Nephron progenitor cell (in vitro differentiated cells): ENCODE measurements around the gene ATP2C2.
"Not testable (repeated sequence)": the region's sequence is repeated elsewhere in the genome, so short reads cannot be mapped to it uniquely, and the experiment has no call there.

Source experiments
- DNase-seq: peaks from one replicate; pipeline ENCODE4 v3.0.0; 2021
- H3K27ac Mint-ChIP-seq: 2 replicates; pipeline ENCODE4 v1.8.0; 2021; ENCODE audit warnings: mild to moderate bottlenecking, moderate library complexity, mixed read lengths
- H3K27me3 Mint-ChIP-seq: 2 replicates; pipeline ENCODE4 v1.8.0; 2021; ENCODE audit warnings: mild to moderate bottlenecking, low read depth, mixed read lengths; ENCODE audit not compliant: poor library complexity
- H3K36me3 Mint-ChIP-seq: 2 replicates; pipeline ENCODE4 v1.8.0; 2021; ENCODE audit warnings: low read depth, mixed read lengths
- H3K4me1 Mint-ChIP-seq: 2 replicates; pipeline ENCODE4 v1.8.0; 2021; ENCODE audit warnings: mixed read lengths
- H3K4me3 Mint-ChIP-seq: 2 replicates; pipeline ENCODE4 v1.8.0; 2021; ENCODE audit warnings: mild to moderate bottlenecking, moderate library complexity, mixed read lengths
- H3K9me3 Mint-ChIP-seq: 2 replicates; pipeline ENCODE4 v1.8.0; 2021; ENCODE audit warnings: mild to moderate bottlenecking, moderate library complexity, mixed read lengths
- TF ChIP-seq, protein P1 (sequence below): fragments of 200-600 bp; sonication (generic); IDR thresholded peaks from 2 replicates; pipeline ENCODE4 v1.5.0; 2021; ENCODE audit warnings: antibody characterized with exemption

ATP2C2 gene

DNA sequence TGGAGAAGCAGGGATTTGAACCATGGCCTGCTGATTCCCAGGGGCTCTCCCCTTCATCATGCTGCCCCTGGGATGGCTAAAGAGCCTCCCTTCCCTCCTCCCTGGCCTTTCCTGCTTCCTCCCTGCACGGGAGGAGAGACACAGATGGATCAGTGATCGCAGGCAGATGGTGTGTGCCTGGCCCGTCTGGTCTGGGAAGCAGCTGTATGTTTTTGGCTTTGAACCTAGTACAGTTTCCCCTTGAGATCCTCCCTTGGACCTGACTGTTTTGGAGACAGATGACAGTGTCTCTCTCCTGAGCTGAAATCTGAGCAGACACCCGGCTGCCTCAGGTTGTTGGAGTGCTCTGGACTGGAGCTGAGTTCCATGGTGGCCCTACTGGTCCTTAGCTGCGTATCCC lies 29.0 kb upstream of the ATP2C2 start:
- TF ChIP-seq, protein P1, sequence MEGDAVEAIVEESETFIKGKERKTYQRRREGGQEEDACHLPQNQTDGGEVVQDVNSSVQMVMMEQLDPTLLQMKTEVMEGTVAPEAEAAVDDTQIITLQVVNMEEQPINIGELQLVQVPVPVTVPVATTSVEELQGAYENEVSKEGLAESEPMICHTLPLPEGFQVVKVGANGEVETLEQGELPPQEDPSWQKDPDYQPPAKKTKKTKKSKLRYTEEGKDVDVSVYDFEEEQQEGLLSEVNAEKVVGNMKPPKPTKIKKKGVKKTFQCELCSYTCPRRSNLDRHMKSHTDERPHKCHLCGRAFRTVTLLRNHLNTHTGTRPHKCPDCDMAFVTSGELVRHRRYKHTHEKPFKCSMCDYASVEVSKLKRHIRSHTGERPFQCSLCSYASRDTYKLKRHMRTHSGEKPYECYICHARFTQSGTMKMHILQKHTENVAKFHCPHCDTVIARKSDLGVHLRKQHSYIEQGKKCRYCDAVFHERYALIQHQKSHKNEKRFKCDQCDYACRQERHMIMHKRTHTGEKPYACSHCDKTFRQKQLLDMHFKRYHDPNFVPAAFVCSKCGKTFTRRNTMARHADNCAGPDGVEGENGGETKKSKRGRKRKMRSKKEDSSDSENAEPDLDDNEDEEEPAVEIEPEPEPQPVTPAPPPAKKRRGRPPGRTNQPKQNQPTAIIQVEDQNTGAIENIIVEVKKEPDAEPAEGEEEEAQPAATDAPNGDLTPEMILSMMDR, result no peak
- Mint-ChIP-seq H3K4me1 (peaks cover 16% of the 10 kb centered on the region), H3K4me3 (no peak overlapping the region), H3K27ac (no peak overlapping the region), H3K36me3 (peaks cover 6% of the 10 kb centered on the region), H3K9me3 (peaks cover 30% of the 10 kb centered on the region), H3K27me3 (peaks cover 12% of the 10 kb centered on the region)
- DNase-seq, result no peak

DNA sequence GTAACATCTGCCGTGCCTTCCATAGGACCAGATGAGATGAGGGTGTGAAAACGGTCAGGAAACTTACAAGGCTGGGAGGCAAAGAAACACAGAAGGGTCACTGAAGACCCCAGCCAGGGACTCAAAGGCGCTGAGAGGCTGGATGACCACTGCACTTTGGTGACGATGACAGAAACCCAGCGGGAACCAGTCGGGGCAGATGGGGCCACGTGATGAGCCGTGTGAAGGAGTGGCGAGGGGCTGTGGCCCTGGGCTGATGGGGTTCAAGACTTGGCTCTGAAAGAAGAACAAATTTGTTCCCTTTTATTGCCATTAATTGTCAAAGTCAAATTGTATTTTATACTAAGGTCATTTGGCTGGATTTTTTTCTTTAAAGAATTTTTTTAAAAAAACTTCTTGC lies 28.6 kb upstream of the ATP2C2 start:
- Mint-ChIP-seq H3K4me3 (no peak overlapping the region), H3K9me3 (peaks cover 29% of the 10 kb centered on the region), H3K36me3 (peaks cover 6% of the 10 kb centered on the region), H3K4me1 (peaks cover 16% of the 10 kb centered on the region), H3K27ac (no peak overlapping the region), H3K27me3 (peaks cover 15% of the 10 kb centered on the region)
- TF ChIP-seq, protein P1, result no peak
- DNase-seq, result no peak

DNA sequence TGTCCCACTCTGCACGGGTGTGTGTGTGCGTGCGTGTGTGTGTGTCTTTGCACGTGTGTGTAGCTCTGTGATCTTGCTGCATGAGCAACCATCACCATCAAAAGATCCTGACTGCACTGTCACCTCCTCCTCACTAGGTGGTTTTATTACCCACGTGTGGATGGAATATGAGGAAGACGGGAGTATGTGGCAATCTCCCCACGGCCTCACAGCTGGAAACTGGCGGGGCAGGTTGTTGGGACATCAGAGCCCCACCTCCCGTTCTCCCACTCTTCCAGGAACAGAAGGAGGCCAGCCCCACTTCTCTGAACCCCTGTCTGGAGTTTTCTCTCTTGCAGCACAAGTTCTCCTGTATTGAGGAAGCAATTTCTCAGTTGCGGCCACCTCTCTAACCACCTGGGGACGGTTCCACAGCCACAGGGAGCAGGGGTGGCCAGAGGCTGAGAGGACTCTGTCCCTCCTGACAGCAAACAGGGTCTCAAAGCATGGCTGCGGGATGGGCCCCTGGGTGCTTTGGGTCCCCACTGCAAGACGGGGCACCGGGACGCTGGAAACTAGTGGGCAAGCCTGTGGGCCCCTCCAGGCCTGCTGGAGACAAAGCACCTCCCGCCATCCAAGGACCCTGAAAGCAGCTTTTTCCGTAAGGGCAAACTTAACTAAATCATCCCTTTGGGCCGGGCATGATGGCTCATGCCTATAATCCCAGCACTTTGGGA lies 27.9 kb upstream of the ATP2C2 start:
- TF ChIP-seq, protein P1, result no peak
- H3K4me1 Mint-ChIP-seq, result peaks cover 16% of the 10 kb centered on the region
- peaks cover 22% of the 10 kb centered on the region for H3K9me3 Mint-ChIP-seq
- H3K4me3 Mint-ChIP-seq, result no peak overlapping the region
- DNase-seq, result no peak
- peaks cover 6% of the 10 kb centered on the region for H3K36me3 Mint-ChIP-seq
- no peak overlapping the region for H3K27ac Mint-ChIP-seq
- H3K27me3 Mint-ChIP-seq, result peaks cover 12% of the 10 kb centered on the region

DNA sequence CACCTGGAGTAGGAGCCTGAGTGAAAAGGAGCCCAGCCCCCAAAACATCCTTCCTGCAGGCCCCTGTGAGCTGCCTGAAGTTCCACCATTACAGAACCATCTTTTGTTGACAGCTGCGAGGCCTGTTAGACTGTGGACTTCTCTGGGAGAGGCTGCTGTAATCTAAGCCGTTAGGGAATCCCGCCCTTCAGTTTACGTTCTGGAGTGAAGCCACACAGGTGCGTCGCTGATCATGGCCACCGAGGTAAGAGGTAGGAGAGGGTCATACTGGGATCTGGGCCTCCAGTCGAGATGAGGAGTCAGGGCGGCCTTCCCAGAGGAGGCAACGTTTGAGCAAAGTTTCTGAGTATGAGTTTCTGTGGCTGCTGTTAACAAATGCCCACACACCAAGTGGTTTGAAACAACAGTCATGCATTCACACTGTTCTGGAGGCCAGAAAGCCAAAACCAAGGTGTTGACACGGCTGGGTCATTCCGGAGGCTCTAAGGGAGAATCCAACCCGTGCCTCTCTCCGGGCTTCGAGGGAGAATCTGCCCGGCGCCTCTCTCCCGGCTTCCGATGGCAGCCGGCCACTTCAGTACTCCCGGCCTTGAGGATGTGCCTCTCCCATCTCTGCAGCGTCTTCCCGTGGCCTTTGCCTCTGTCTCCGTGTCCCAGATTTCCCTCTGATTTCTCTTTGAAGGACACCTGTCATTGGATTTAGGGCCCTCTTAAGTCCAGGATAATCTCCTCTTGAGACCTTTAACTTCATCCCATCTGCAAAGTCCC lies 26.6 kb upstream of the ATP2C2 start:
- Mint-ChIP-seq H3K9me3 (peaks cover 10% of the 10 kb centered on the region), H3K27me3 (peaks cover 10% of the 10 kb centered on the region), H3K4me3 (no peak overlapping the region), H3K27ac (no peak overlapping the region), H3K4me1 (peaks cover 16% of the 10 kb centered on the region), H3K36me3 (peaks cover 6% of the 10 kb centered on the region)
- DNase-seq, result no peak
- TF ChIP-seq, protein P1, result no peak

DNA sequence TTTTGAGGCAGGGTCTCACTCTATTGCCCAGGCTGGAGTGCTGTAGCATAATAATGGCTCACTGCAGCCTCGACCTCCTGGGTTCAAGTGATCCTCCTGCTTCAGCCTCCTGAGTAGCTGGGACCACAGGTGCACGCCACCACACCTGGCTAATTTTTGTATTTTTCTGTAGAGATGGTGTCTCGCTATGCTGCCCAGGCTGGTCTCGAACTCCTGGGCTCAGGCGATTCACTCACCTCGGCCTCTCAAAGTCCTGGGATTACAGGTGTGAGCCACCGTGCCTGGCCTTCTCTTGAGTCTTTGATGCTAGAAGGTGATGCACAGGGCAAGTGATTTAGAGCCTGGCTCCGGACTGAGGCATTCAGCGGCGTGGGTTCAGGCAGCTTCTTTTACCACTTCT lies 24.5 kb upstream of the ATP2C2 start:
- H3K4me1 Mint-ChIP-seq, result peaks cover 16% of the 10 kb centered on the region
- not testable (repeated sequence) for H3K27ac Mint-ChIP-seq, H3K4me3 Mint-ChIP-seq, H3K36me3 Mint-ChIP-seq, DNase-seq, H3K9me3 Mint-ChIP-seq
- peaks cover 16% of the 10 kb centered on the region for H3K27me3 Mint-ChIP-seq

DNA sequence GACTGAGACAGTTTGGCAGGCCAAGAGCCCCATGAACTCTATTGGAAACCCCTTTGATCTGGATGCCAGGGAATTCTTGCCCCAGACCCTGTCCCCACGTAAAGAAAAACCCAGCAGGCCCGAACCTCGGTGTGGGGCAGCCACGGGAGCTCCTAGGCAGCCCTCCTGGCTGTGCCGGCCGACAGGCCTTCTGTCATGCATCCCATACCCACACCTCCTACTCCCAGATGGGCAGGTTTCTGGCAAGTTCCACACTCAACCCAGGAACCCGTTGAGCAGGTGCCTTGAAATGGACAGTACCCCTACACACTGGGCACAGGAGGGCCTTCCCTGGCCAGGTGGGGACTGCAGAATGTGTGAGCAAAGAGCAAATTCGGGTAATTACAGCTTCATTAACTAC lies 23.6 kb upstream of the ATP2C2 start:
- no peak for DNase-seq
- Mint-ChIP-seq H3K9me3 (no peaks in the 10 kb centered on the region), H3K36me3 (no peaks in the 10 kb centered on the region), H3K27me3 (peaks cover 24% of the 10 kb centered on the region), H3K4me3 (no peak overlapping the region), H3K27ac (no peak overlapping the region), H3K4me1 (peaks cover 10% of the 10 kb centered on the region)
- TF ChIP-seq, protein P1, result no peak
